DND-41 (cell line): Measurements from ENCODE around the gene WRNIP1.
A peak's percentile ranks its signal among the peaks of the same experiment; 100 is the strongest.

Experiments
- ATAC-seq: fragments of 200-7000 bp; cut with Tn5 transposase; 3 replicates; pipeline ENCODE4 v1.9.1; 2021; ENCODE audit warnings: low read depth; ENCODE audit not compliant: insufficient read depth
- DNase-seq: peaks from one replicate; pipeline ENCODE4 v3.0.0-alpha.2; 2020
- H2AFZ ChIP-seq: 2 replicates; pipeline ENCODE4 v1.6.0; 2012; ENCODE audit warnings: low read depth, low read length
- H3K27ac ChIP-seq: 2 replicates; pipeline ENCODE4 v1.5.1; 2012; ENCODE audit warnings: low read length, inconsistent platforms
- H3K27me3 ChIP-seq: fragments of 200-600 bp; sonication (generic); 2 replicates; pipeline ENCODE4 v1.6.0; 2012; ENCODE audit warnings: low read length, mild to moderate bottlenecking, inconsistent platforms; ENCODE audit not compliant: insufficient read depth, poor library complexity
- H3K36me3 ChIP-seq: 2 replicates; pipeline ENCODE4 v1.5.1; 2012; ENCODE audit warnings: low read length, inconsistent platforms; ENCODE audit not compliant: insufficient read depth
- H3K4me1 ChIP-seq: 2 replicates; pipeline ENCODE4 v1.5.1; 2012; ENCODE audit warnings: mild to moderate bottlenecking, low read length; ENCODE audit not compliant: insufficient read depth
- H3K4me2 ChIP-seq: 2 replicates; pipeline ENCODE4 v1.6.0; 2012; ENCODE audit warnings: mild to moderate bottlenecking, moderate library complexity, low read length, inconsistent platforms; ENCODE audit not compliant: insufficient read depth
- H3K4me3 ChIP-seq, 2 experiments: fragments of 200-600 bp in 1 of 2; shearing (Covaris generic) in 1 of 2; 2 replicates each; pipeline ENCODE4 v1.5.1; 2012 to 2016; ENCODE audit warnings: inconsistent platforms in 2 of 2, low read length in 2 of 2, mild to moderate bottlenecking in 2 of 2, low read depth in 1 of 2, moderate library complexity in 1 of 2
- H3K79me2 ChIP-seq: 2 replicates; pipeline ENCODE4 v1.6.0; 2012; ENCODE audit warnings: low read length, inconsistent platforms; ENCODE audit not compliant: insufficient read depth
- H3K9ac ChIP-seq: 2 replicates; pipeline ENCODE4 v1.6.0; 2012; ENCODE audit warnings: low read depth, mild to moderate bottlenecking, inconsistent platforms, low read length, moderate library complexity
- H3K9me3 ChIP-seq: 2 replicates; pipeline ENCODE4 v1.5.1; 2012; ENCODE audit warnings: low read length, moderate library complexity, mild to moderate bottlenecking, inconsistent platforms; ENCODE audit not compliant: insufficient read depth, severe bottlenecking
- H4K20me1 ChIP-seq: 2 replicates; pipeline ENCODE4 v1.6.0; 2012; ENCODE audit warnings: low read length; ENCODE audit not compliant: insufficient read depth
- CTCF ChIP-seq: IDR thresholded peaks from 2 replicates; pipeline ENCODE4 v1.5.1; 2012; ENCODE audit warnings: borderline replicate concordance, low read length, moderate library complexity, mild to moderate bottlenecking; ENCODE audit not compliant: poor library complexity, severe bottlenecking; ENCODE audit errors: extremely low read depth
- EZH2 ChIP-seq: IDR thresholded peaks from 3 replicates; pipeline ENCODE4 v1.6.1; 2012; ENCODE audit warnings: borderline replicate concordance, low read depth, mild to moderate bottlenecking, moderate library complexity, low read length, inconsistent platforms; ENCODE audit not compliant: severe bottlenecking

The WRNIP1 gene

DNA sequence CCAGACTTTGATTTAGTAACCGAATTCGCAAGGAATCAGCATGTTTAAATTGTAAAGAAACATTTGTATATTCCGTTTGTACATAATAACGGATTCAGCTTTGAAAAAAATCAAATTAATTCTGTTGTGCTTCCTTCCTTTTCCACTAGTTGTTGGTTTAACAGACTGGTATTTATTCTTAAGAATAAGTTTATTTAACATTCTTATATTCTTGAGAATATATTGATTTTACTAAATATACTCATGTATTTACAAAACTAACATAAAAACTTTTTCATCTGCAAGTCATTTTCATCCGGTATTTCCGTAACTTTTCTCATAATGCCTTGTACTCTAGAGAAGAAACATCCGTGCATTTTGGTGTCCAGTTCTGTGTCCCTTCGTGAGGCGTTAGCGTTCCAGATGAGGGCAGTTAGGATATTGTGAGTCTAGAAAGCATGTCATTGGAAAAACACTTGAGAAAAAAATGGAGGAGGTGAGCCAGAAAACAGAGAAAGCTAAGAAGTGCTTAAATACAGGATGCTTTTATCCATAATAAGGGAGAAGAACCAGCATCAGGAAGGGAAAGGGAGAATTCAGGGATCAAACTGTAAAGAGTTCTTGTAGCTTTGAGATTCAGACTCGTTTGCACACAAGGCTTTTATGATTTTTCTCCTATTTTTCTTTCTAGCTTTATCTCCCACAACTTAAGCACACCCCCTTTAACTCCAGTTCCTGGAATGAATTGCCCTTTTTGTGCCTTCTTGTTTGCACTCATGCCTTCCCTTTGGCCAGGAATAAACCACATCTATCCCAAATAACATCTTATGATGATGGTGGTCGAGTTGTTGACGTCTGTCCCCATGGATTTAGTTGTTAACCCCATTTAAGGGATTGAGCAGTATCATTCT, 1.8 kb downstream of the WRNIP1 start:
- H3K4me3 ChIP-seq, result peak overlapping the region; percentile 93 to 96
- DNase-seq (no peak), ATAC-seq (no peak)
- H3K9me3 ChIP-seq, result no peaks in the 10 kb centered on the region
- peaks cover 68% of the 10 kb centered on the region for H3K79me2 ChIP-seq
- H4K20me1 ChIP-seq, result peaks cover 56% of the 10 kb centered on the region
- peaks cover 52% of the 10 kb centered on the region for H3K4me1 ChIP-seq
- peak overlapping the region; percentile 85 for H3K4me2 ChIP-seq
- no peak for TF ChIP-seq EZH2
- peaks cover 54% of the 10 kb centered on the region for H3K36me3 ChIP-seq
- peak overlapping the region; percentile 91 for H3K9ac ChIP-seq
- H3K27me3 ChIP-seq, result no peaks in the 10 kb centered on the region
- no peak overlapping the region for H2AFZ ChIP-seq
- peak overlapping the region; percentile 90 for H3K27ac ChIP-seq

DNA sequence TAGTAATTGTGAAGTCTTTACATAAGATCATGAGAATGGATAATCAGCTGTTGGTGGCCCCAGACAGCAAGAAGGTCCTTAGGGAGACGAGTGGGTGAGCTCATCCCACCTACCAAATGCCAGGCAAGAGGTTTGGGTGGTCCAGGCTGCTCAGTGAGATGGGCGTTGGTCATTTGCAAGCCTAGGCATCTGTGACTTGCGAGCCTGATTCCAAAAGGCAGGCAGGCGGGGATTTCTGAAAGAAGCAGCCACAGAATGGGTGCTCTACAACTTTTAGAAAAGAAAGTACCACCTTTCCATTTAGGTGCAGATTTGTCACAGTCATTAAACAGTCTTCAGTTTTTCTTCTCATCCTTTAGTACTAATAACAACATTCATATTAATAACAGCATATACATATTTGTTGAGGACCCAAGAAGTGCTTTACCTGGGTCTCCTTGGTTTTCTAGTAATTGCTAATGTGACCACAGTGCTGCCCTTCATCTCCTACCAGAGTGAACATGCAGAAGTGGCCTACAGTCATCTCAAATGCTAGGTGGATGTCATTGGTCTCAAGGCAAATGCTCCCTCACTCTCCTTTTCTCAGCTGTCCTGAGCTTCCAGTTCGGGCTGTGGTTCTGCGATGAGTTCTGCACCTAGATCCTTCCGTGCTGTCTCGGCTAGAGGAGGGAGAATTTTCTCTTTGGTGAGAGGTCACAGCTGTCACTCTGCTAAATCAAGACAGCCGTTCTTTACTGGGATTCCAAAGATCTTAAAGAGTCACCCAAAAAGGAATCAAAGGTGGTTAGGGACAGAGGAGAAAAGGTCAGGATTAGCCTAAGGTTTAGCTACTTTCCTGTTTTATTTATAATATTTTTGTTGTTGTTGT, 2.7 kb downstream of the WRNIP1 start:
- Histone ChIP-seq H3K79me2 (peaks cover 76% of the 10 kb centered on the region), H2AFZ (no peak overlapping the region), H3K4me3 (peak overlapping the region; percentile 93 to 96; a peak in 3 of 4 replicates), H3K4me2 (peak overlapping the region; percentile 85), H3K9me3 (no peaks in the 10 kb centered on the region), H4K20me1 (peaks cover 64% of the 10 kb centered on the region), H3K27ac (peak overlapping the region; percentile 24; the same call in 1 of the 2 replicates), H3K9ac (peak overlapping the region; percentile 91), H3K27me3 (no peaks in the 10 kb centered on the region), H3K4me1 (peaks cover 52% of the 10 kb centered on the region), H3K36me3 (peaks cover 62% of the 10 kb centered on the region)
- TF ChIP-seq CTCF, result no peak
- no peak for TF ChIP-seq EZH2
- DNase-seq, result no peak
- ATAC-seq, result no peak

GRCh38 chr6:2768696-2769095, 3.5 kb downstream of the WRNIP1 start:
- H2AFZ ChIP-seq, result no peak overlapping the region
- peak overlapping the region in 1 of 2 experiments; percentile 96; a peak in 2 of 4 replicates for H3K4me3 ChIP-seq
- H3K79me2 ChIP-seq, result peaks cover 84% of the 10 kb centered on the region
- no peaks in the 10 kb centered on the region for H3K9me3 ChIP-seq
- no peak for TF ChIP-seq EZH2
- no peak for TF ChIP-seq CTCF
- peaks cover 50% of the 10 kb centered on the region for H3K4me1 ChIP-seq
- no peak for ATAC-seq
- peak overlapping the region; percentile 85 for H3K4me2 ChIP-seq
- no peak overlapping the region for H3K27ac ChIP-seq
- H4K20me1 ChIP-seq, result peaks cover 72% of the 10 kb centered on the region
- DNase-seq, result no peak
- no peaks in the 10 kb centered on the region for H3K27me3 ChIP-seq
- H3K36me3 ChIP-seq, result peaks cover 70% of the 10 kb centered on the region
- peak overlapping the region; percentile 91; the same call in 1 of the 2 replicates for H3K9ac ChIP-seq
